ENCODE measurements around the gene HPCAL1.

Gene HPCAL1

DNA sequence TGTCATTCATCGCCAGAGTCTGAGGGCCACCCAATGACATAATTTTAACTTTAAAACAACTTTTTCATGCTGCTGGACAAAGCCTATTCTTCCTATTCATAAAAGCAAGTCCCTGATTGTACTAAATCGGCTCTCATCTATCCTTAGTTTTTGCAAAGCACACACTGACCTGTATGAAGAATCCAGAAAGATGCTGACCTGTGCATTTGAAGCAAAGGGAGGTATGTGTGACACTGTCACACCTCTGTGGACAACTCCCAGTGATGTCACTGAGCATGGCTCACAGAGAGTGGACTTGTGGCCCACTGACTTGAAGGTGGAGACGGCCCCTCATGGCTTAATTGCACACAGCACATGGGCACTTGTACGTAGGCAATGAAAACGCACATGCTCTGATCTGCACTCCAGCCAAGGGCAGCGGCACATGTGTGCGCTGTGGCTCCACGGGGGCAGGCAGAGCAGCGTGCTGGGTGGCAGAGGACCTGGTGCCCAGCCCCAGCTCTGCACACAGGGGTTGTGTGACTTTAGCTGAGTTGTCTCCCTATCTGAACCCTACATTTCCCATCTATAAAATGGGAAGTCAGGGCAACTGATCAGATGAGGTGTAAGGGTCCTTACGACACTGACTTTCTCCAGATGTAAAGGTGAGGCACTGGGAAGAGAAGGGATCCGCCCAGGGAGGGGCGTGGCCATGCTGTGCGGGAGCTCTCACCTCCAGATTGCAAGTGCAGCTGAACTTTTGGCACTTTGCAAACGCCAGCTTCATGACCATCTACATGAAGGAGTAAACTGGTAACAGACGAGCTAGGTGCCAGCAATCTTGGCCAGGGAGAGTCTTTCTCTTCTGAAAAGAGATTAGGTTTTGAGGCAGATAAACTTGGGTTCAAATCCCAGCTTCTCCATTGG, 159.7 kb downstream of the HPCAL1 start:
- Histone ChIP-seq H4K20me1 (ENCODE audit: low read depth, low read length) (no peaks in the 10 kb centered on the region), H3F3A (ENCODE audit: insufficient read depth) (no peaks in the 10 kb centered on the region), H3K79me2 (ENCODE audit: insufficient read depth, low read length) (no peaks in the 10 kb centered on the region), H3K27ac (ENCODE audit: low read depth, low read length) (no peak overlapping the region), H2AFZ (ENCODE audit: low read depth, low read length, severe bottlenecking) (no peak overlapping the region), H3K9ac (ENCODE audit: low read length) (no peak overlapping the region), H3K4me3 (ENCODE audit: insufficient read depth, low read length, poor library complexity, severe bottlenecking) (no peak overlapping the region), H3K9me2 (replicated peaks; ENCODE audit: insufficient read depth, low read length) (no peaks in the 10 kb centered on the region), H3K27me3 (ENCODE audit: low read length) (no peaks in the 10 kb centered on the region), H3K4me2 (ENCODE audit: low read depth, low read length, poor library complexity, severe bottlenecking) (no peak overlapping the region), H3K36me3 (ENCODE audit: low read length) (no peaks in the 10 kb centered on the region), H3K9me3 (ENCODE audit: insufficient read depth, low read length) (no peaks in the 10 kb centered on the region)
- no peak for TF ChIP-seq EZH2phosphoT487 (conservative IDR thresholded peaks at IDR 0.05; ENCODE audit: low read length)
- TF ChIP-seq, protein P1, sequence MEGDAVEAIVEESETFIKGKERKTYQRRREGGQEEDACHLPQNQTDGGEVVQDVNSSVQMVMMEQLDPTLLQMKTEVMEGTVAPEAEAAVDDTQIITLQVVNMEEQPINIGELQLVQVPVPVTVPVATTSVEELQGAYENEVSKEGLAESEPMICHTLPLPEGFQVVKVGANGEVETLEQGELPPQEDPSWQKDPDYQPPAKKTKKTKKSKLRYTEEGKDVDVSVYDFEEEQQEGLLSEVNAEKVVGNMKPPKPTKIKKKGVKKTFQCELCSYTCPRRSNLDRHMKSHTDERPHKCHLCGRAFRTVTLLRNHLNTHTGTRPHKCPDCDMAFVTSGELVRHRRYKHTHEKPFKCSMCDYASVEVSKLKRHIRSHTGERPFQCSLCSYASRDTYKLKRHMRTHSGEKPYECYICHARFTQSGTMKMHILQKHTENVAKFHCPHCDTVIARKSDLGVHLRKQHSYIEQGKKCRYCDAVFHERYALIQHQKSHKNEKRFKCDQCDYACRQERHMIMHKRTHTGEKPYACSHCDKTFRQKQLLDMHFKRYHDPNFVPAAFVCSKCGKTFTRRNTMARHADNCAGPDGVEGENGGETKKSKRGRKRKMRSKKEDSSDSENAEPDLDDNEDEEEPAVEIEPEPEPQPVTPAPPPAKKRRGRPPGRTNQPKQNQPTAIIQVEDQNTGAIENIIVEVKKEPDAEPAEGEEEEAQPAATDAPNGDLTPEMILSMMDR (IDR thresholded peaks at IDR 0.05; ENCODE audit: insufficient read depth, low read length, poor library complexity, severe bottlenecking) = no peak

- TF ChIP-seq EZH2phosphoT487 (conservative IDR thresholded peaks at IDR 0.05; ENCODE audit: low read length) = no peak
- TF ChIP-seq, protein P1 (IDR thresholded peaks at IDR 0.05; ENCODE audit: insufficient read depth, low read length, poor library complexity, severe bottlenecking) = no peak
- no peaks in the 10 kb centered on the region for H3K9me2 ChIP-seq (replicated peaks; ENCODE audit: insufficient read depth, low read length)
- no peaks in the 10 kb centered on the region for H3F3A ChIP-seq (ENCODE audit: insufficient read depth)
- no peaks in the 10 kb centered on the region for H3K36me3 ChIP-seq (ENCODE audit: low read length)
- no peak overlapping the region for H3K9ac ChIP-seq (ENCODE audit: low read length)
- H3K4me2 ChIP-seq (ENCODE audit: low read depth, low read length, poor library complexity, severe bottlenecking) = no peak overlapping the region
- no peaks in the 10 kb centered on the region for H3K79me2 ChIP-seq (ENCODE audit: insufficient read depth, low read length)
- H2AFZ ChIP-seq (ENCODE audit: low read depth, low read length, severe bottlenecking) = no peak overlapping the region
- no peak overlapping the region for H3K4me3 ChIP-seq (ENCODE audit: insufficient read depth, low read length, poor library complexity, severe bottlenecking)
- H3K27ac ChIP-seq (ENCODE audit: low read depth, low read length) = no peak overlapping the region
- no peaks in the 10 kb centered on the region for H4K20me1 ChIP-seq (ENCODE audit: low read depth, low read length)
- no peaks in the 10 kb centered on the region for H3K9me3 ChIP-seq (ENCODE audit: insufficient read depth, low read length)
- H3K27me3 ChIP-seq (ENCODE audit: low read length) = no peaks in the 10 kb centered on the region
Observed at GRCh38 chr2:10465910-10466309, 163.2 kb downstream of the HPCAL1 start.

DNA sequence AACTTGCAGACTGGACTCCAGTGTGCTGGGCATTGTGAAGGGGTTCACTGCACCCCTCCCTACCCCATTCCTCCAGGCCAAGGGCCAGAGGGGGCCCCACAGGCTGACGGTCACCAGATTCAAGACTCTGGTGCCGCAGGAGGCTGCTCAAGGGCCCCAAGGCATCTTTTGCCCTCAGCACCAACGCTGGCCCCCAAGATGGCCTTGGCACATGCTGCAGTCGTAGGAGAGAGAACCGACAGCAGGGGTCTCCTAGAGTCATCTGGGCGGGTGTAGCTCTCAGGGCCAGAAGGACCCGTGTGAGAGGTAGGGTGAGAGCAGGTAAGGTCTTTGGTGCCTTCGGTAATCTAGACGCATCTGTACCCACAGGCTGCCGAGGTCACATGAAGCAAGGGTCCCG, 164.1 kb downstream of the HPCAL1 start:
- Histone ChIP-seq H3K4me3 (ENCODE audit: insufficient read depth, low read length, poor library complexity, severe bottlenecking) (no peak overlapping the region), H3K9ac (ENCODE audit: low read length) (no peak overlapping the region), H3K36me3 (ENCODE audit: low read length) (no peaks in the 10 kb centered on the region), H3K9me3 (ENCODE audit: insufficient read depth, low read length) (no peaks in the 10 kb centered on the region), H3K27ac (ENCODE audit: low read depth, low read length) (no peak overlapping the region), H2AFZ (ENCODE audit: low read depth, low read length, severe bottlenecking) (no peak overlapping the region), H3K4me2 (ENCODE audit: low read depth, low read length, poor library complexity, severe bottlenecking) (no peak overlapping the region), H3K9me2 (replicated peaks; ENCODE audit: insufficient read depth, low read length) (no peaks in the 10 kb centered on the region), H3K79me2 (ENCODE audit: insufficient read depth, low read length) (no peaks in the 10 kb centered on the region), H3F3A (ENCODE audit: insufficient read depth) (no peaks in the 10 kb centered on the region), H4K20me1 (ENCODE audit: low read depth, low read length) (no peaks in the 10 kb centered on the region), H3K27me3 (ENCODE audit: low read length) (no peaks in the 10 kb centered on the region)
- TF ChIP-seq, protein P1 (IDR thresholded peaks at IDR 0.05; ENCODE audit: insufficient read depth, low read length, poor library complexity, severe bottlenecking) = no peak
- TF ChIP-seq EZH2phosphoT487 (conservative IDR thresholded peaks at IDR 0.05; ENCODE audit: low read length) = no peak

Measured in SU-DHL-6 (cell line).